GM21825 (cell line): Measurements from ENCODE around the gene CATSPER3.

Experiments
- ATAC-seq: cut with Tn5 transposase; IDR thresholded peaks from one replicate; pipeline ENCODE4 v1.9.1; 2021; ENCODE audit warnings: mild to moderate bottlenecking, moderate library complexity; ENCODE audit not compliant: unreplicated experiment

The CATSPER3 gene

GRCh38 chr5:134967607-134968006, at the start of gene CATSPER3:
CATSPER3 (plus strand) TSS chr5:134967907; CDS start chr5:134967992, 85 bp downstream.
- no peak for ATAC-seq

GRCh38 chr5:134918861-134919260, 48.8 kb upstream of the CATSPER3 start:
- ATAC-seq = no peak

- no peak for ATAC-seq
Observed at GRCh38 chr5:134920848-134921575, 46.7 kb upstream of the CATSPER3 start.

GRCh38 chr5:134932508-134932907, 35.2 kb upstream of the CATSPER3 start:
- ATAC-seq = no peak

GRCh38 chr5:134934202-134934601, 33.5 kb upstream of the CATSPER3 start:
- ATAC-seq = no peak

GRCh38 chr5:134935711-134936602, 31.8 kb upstream of the CATSPER3 start:
- ATAC-seq = no peak

GRCh38 chr5:134937526-134937925, 30.2 kb upstream of the CATSPER3 start:
- no peak for ATAC-seq

GRCh38 chr5:134938030-134938429, 29.7 kb upstream of the CATSPER3 start:
- ATAC-seq = no peak

GRCh38 chr5:134939500-134939899, 28.2 kb upstream of the CATSPER3 start:
- no peak for ATAC-seq

- no peak for ATAC-seq
Observed at GRCh38 chr5:134943547-134943946, 24.2 kb upstream of the CATSPER3 start.

GRCh38 chr5:134944630-134945029, 23.1 kb upstream of the CATSPER3 start:
- ATAC-seq = no peak

- no peak for ATAC-seq
Observed at GRCh38 chr5:134945041-134945440, 22.7 kb upstream of the CATSPER3 start.

- ATAC-seq = no peak
Observed at GRCh38 chr5:134948911-134949310, 18.8 kb upstream of the CATSPER3 start.

- no peak for ATAC-seq
Observed at GRCh38 chr5:134949316-134949715, 18.4 kb upstream of the CATSPER3 start.

GRCh38 chr5:134957920-134958608, 9.6 kb upstream of the CATSPER3 start:
- ATAC-seq = no peak

GRCh38 chr5:134958755-134959154, 9.0 kb upstream of the CATSPER3 start:
- ATAC-seq = no peak

- ATAC-seq = no peak
Observed at GRCh38 chr5:134963098-134963497, 4.6 kb upstream of the CATSPER3 start.

GRCh38 chr5:134964359-134965270, 3.1 kb upstream of the CATSPER3 start:
- no peak for ATAC-seq

- ATAC-seq = no peak
Observed at GRCh38 chr5:134965271-134965825, 2.4 kb upstream of the CATSPER3 start.

- no peak for ATAC-seq
Observed at GRCh38 chr5:134968055-134968454, 348 bp downstream of the CATSPER3 start.
